Stimulated activated CD4-positive, alpha-beta T cell treated with anti-CD3 and anti-CD28 coated beads, Interleukin-1b, Interleukin-23, amount 100 ng/mL, for 1 hour (primary cell): ENCODE data around the gene MYO1E.
"Not testable (repeated sequence)": the region's sequence is repeated elsewhere in the genome, so short reads cannot be mapped to it uniquely, and the experiment has no call there.

ENCODE experiments used
- DNase-seq, 2 donors: peaks; one replicate each; pipeline ENCODE4 v3.0.0-alpha.2; 2020; ENCODE audit warnings: low read depth in 2 of 2

The MYO1E gene

GRCh38 chr15:59352189-59352588 is 20.5 kb downstream of the MYO1E start:
- DNase-seq: no peak

GRCh38 chr15:59350421-59350732 is 22.3 kb downstream of the MYO1E start:
- no peak for DNase-seq

GRCh38 chr15:59349680-59350420 is 22.8 kb downstream of the MYO1E start:
- DNase-seq: no peak

- DNase-seq: no peak
These were observed 24.8 kb downstream of the MYO1E start for GRCh38 chr15:59347915-59348314.

- no peak for DNase-seq
These were observed 25.7 kb downstream of the MYO1E start for GRCh38 chr15:59346951-59347350.

GRCh38 chr15:59345326-59345725 is 27.3 kb downstream of the MYO1E start:
- DNase-seq: no peak

GRCh38 chr15:59344311-59344710 is 28.4 kb downstream of the MYO1E start:
- DNase-seq: no peak

GRCh38 chr15:59340325-59340724 is 32.3 kb downstream of the MYO1E start:
- no peak for DNase-seq

- no peak for DNase-seq
These were observed 33.4 kb downstream of the MYO1E start for GRCh38 chr15:59339252-59339672.

GRCh38 chr15:59338414-59338813 is 34.3 kb downstream of the MYO1E start:
- DNase-seq: no peak

- not testable (repeated sequence) for DNase-seq
These were observed 35.9 kb downstream of the MYO1E start for GRCh38 chr15:59336725-59337124.

- no peak for DNase-seq
These were observed 37.4 kb downstream of the MYO1E start for GRCh38 chr15:59335207-59335786.

- DNase-seq: no peak
These were observed 38.6 kb downstream of the MYO1E start for GRCh38 chr15:59334076-59334415.

GRCh38 chr15:59333401-59334075 is 39.1 kb downstream of the MYO1E start:
- no peak for DNase-seq

GRCh38 chr15:59332009-59332408 is 40.7 kb downstream of the MYO1E start:
- DNase-seq: no peak

- no peak for DNase-seq
These were observed 42.0 kb downstream of the MYO1E start for GRCh38 chr15:59330649-59331048.

- DNase-seq: no peak
These were observed 42.9 kb downstream of the MYO1E start for GRCh38 chr15:59329570-59330350.

GRCh38 chr15:59329091-59329490 is 43.6 kb downstream of the MYO1E start:
- no peak for DNase-seq

- no peak for DNase-seq
These were observed 44.7 kb downstream of the MYO1E start for GRCh38 chr15:59327942-59328341.

- no peak for DNase-seq
These were observed 45.8 kb downstream of the MYO1E start for GRCh38 chr15:59326856-59327255.

- no peak for DNase-seq
These were observed 50.5 kb downstream of the MYO1E start for GRCh38 chr15:59322056-59322759.
